Spleen (tissue), 11 donors: ENCODE measurements around the gene DNM1. TPM values are rescaled to one million over a fixed set of nuclear protein-coding genes. Genes with fewer than 3 reads are reported as not detected.
A peak's percentile ranks its signal among the peaks of the same experiment; 100 is the strongest.

ENCODE experiments used
- DNase-seq: peaks from one replicate; pipeline ENCODE4 v3.0.0-alpha.2; 2020
- H3K27ac ChIP-seq, 8 donors: fragments of 200-600 bp; sonication (generic) in 7 of 8; 1 replicate in 4 of 8; 2 replicates in 4 of 8; pipeline versions ENCODE4 v1.5.0 to v1.8.0; 2016 to 2021; ENCODE audit warnings: inconsistent platforms in 4 of 8, mild to moderate bottlenecking in 4 of 8, moderate library complexity in 1 of 8
- H3K27me3 ChIP-seq, 7 donors: fragments of 200-600 bp; sonication (generic) in 6 of 7; replicated peaks in 1 of 7; 1 replicate in 4 of 7; 2 replicates in 3 of 7; pipeline versions ENCODE4 v1.5.0 to v1.8.0; 2016 to 2021; ENCODE audit warnings: inconsistent platforms in 3 of 7, mild to moderate bottlenecking in 1 of 7
- H3K36me3 ChIP-seq, 6 donors: fragments of 200-600 bp; sonication (generic) in 5 of 6; 1 replicate in 4 of 6; 2 replicates in 2 of 6; pipeline versions ENCODE4 v1.5.0 to v1.8.0; 2016 to 2021; ENCODE audit warnings: inconsistent platforms in 2 of 6
- H3K4me1 ChIP-seq, 6 donors: fragments of 200-600 bp; sonication (generic) in 5 of 6; 1 replicate in 3 of 6; 2 replicates in 3 of 6; pipeline versions ENCODE4 v1.5.0 to v1.8.0; 2016 to 2021; ENCODE audit warnings: inconsistent platforms in 3 of 6
- H3K4me3 ChIP-seq, 8 donors: fragments of 200-600 bp; sonication (generic) in 7 of 8; 1 replicate in 4 of 8; 2 replicates in 4 of 8; pipeline versions ENCODE4 v1.5.0 to v1.8.0; 2016 to 2021; ENCODE audit warnings: inconsistent platforms in 4 of 8, mild to moderate bottlenecking in 4 of 8, moderate library complexity in 2 of 8
- H3K9me3 ChIP-seq, 8 donors: fragments of 200-600 bp; sonication (generic) in 7 of 8; 1 replicate in 4 of 8; 2 replicates in 4 of 8; pipeline versions ENCODE4 v1.5.0 to v1.8.0; 2016 to 2021; ENCODE audit warnings: inconsistent platforms in 4 of 8
- CTCF ChIP-seq, 11 experiments: fragments of 200-600 bp in 7 of 11; fragments of 450-650 bp in 4 of 11; sonication (generic) in 4 of 11; IDR thresholded peaks in 8 of 11; conservative IDR thresholded peaks in 3 of 11; 1 replicate in 7 of 11; 2 replicates in 4 of 11; pipeline versions ENCODE4 v1.4.0 to v1.8.0; 2016 to 2021; ENCODE audit warnings: antibody characterized with exemption in 11 of 11, inconsistent platforms in 4 of 11, mild to moderate bottlenecking in 1 of 11
- POLR2A ChIP-seq, 3 donors: fragments of 450-650 bp; IDR thresholded peaks; one replicate each; pipeline ENCODE4 v1.5.1; 2017; ENCODE audit warnings: antibody characterized with exemption in 3 of 3, mild to moderate bottlenecking in 1 of 3
- POLR2AphosphoS5 ChIP-seq, 3 donors: sonication (generic); formaldehyde crosslinking; IDR thresholded peaks; one replicate each; pipeline ENCODE4 v1.5.1; 2017; ENCODE audit warnings: antibody characterized with exemption in 3 of 3
- WGBS, 5 donors: extraction: QIAGEN DNeasy Blood & Tissue Kit in 3 of 5; methylation state at CpG; one replicate each; pipeline versions ENCODE4 v1.1.5 to v1.1.7; 2013 to 2018; 5-methylcytosine and 5-hydroxymethylcytosine counted together
- intact Hi-C: fragments of 100-400 bp; cut with DNase I; formaldehyde crosslinking; loops from one replicate; pipeline ENCODE4 v1.15.0; 2023; ENCODE audit warnings: low total_unique reads
- polyA plus RNA-seq, 3 donors: library from polyadenylated mRNA; stranded (reverse); fragments of 200-250 nt; gene quantifications; one replicate each; pipeline ENCODE4 v1.2.1, GENCODE V29; 2013
- total RNA-seq, 7 donors: library from RNA; depleted of rRNA in 3 of 7; stranded (reverse); fragments of >200 nt in 3 of 7; fragmentation: NEBNext Ultra II Directional in 4 of 7; extraction: Animal tissue kit (Norgen Biotek cat#: 25700) in 4 of 7; gene quantifications; one replicate each; pipeline versions ENCODE4 v1.1.0 to v1.2.1, GENCODE V29; 2016 to 2021
- donor health status: healthy with polysubstance abuse.
- donor health status: DM: no; HTN: no; CAD: no; lungs with moderate emphysema.
- donor health status: DM: no; HTN: no; CAD: no.
- donor health status: Bipolar disorder and iron deficiency.
- donor health status: healthy.
- donor health status: DM: no; HTN: no; CAD: no.
- donor health status: DM: yes; HTN: yes; CAD: no.

The DNM1 gene
- total and polyA plus RNA-seq, 10 donors: 0.42 to 3.6 (median 1.6) TPM

GRCh38 chr9:128271512-128271911 is 68.3 kb downstream of the DNM1 start:
- H3K27me3 ChIP-seq: no peaks in the 10 kb centered on the region
- H3K4me1 ChIP-seq: peaks cover 13 to 29% (median 21%) of the 10 kb centered on the region in 6 donors
- H3K27ac ChIP-seq: no peak overlapping the region
- WGBS, 5 donors: 84 to 94% (median 88%) methylated on average over 5 of the region's 5 CpGs
- no peak overlapping the region for H3K4me3 ChIP-seq
- DNase-seq: no peak
- no peak for TF ChIP-seq POLR2AphosphoS5 (IDR thresholded peaks at IDR 0.05)
- TF ChIP-seq POLR2A (IDR thresholded peaks at IDR 0.05): no peak
- no peak for TF ChIP-seq CTCF (IDR thresholded peaks at IDR 0.05 in 8 of 11, conservative IDR thresholded peaks at IDR 0.05 in 3 of 11)
- no peaks in the 10 kb centered on the region for H3K9me3 ChIP-seq
- peaks cover 0 to 73% (median 36%) of the 10 kb centered on the region in 6 donors for H3K36me3 ChIP-seq
- intact Hi-C loops: no loop called here

GRCh38 chr9:128274245-128274644 is 71.1 kb downstream of the DNM1 start:
- Histone ChIP-seq H3K36me3 (peaks cover 0 to 46% (median 25%) of the 10 kb centered on the region in 6 donors), H3K27me3 (no peaks in the 10 kb centered on the region), H3K27ac (peak overlapping the region in 1 of 8 donors; percentile 89), H3K9me3 (no peaks in the 10 kb centered on the region), H3K4me1 (peaks cover 14 to 54% (median 33%) of the 10 kb centered on the region in 6 donors), H3K4me3 (peak overlapping the region in 2 of 8 donors; percentile 80 to 88)
- WGBS, 5 donors: 70 to 83% (median 76%) methylated on average over 8 of the region's 8 CpGs
- intact Hi-C loops: no loop called here
- DNase-seq: no peak
- no peak for TF ChIP-seq POLR2AphosphoS5 (IDR thresholded peaks at IDR 0.05)
- no peak for TF ChIP-seq CTCF (IDR thresholded peaks at IDR 0.05 in 8 of 11, conservative IDR thresholded peaks at IDR 0.05 in 3 of 11)
- TF ChIP-seq POLR2A (IDR thresholded peaks at IDR 0.05): no peak

- Histone ChIP-seq H3K9me3 (no peaks in the 10 kb centered on the region), H3K36me3 (peaks cover 0 to 35% (median 25%) of the 10 kb centered on the region in 6 donors), H3K27ac (peak within 1 kb of the TSS; percentile 84 to 95 (median 89)), H3K4me1 (peaks cover 14 to 66% (median 37%) of the 10 kb centered on the region in 6 donors), H3K27me3 (no peaks in the 10 kb centered on the region), H3K4me3 (peak within 1 kb of the TSS; percentile 70 to 88 (median 80))
- no peak for DNase-seq
- intact Hi-C loops: no loop called here
- TF ChIP-seq POLR2A (IDR thresholded peaks at IDR 0.05) (peak in 1 of 3 donors; percentile 32), CTCF (IDR thresholded peaks at IDR 0.05 in 8 of 11, conservative IDR thresholded peaks at IDR 0.05 in 3 of 11) (no peak), POLR2AphosphoS5 (IDR thresholded peaks at IDR 0.05) (no peak)
- 1 to 2% (median 1%) methylated on average over 33 to 57 of the region's 57 CpGs for WGBS, 5 donors
These were observed 72.2 kb downstream of the DNM1 start, which contains the start of gene GOLGA2 for GRCh38 chr9:128275198-128276007. GOLGA2 (minus strand) TSS chr9:128276007; CDS start chr9:128275976, 31 bp downstream.

DNA sequence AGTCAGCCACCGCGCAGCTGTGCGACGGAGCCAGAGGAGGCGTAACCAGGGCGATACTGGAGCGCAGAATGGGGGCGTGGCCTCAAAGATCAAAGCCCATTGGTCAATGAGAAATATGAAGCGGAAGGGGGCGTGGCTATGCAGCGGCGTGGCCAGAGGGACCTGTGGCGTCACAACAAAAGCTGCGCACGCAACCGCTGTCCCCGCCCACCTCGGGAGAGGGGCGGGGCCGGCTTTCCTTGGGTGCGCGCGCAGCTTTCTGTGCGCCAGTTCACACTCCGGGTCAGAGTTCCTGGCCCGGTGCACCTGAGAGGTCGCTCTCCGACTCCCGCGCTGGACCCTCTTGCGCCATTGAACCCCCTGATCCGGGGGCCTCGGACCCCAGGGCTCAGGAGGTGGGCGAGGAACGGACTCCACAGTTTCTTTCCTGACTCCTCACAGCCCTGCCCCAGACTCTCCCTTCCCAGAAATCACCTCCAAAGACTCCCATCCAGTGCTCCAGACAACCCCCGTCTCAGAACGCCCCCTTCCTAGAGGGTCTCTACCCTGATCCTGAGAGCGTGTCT is 72.9 kb downstream of the DNM1 start, which contains the start of gene SWI5:
SWI5 (plus strand) TSS at position 269 of the 566 bp plus-strand sequence.
- H3K9me3 ChIP-seq: no peaks in the 10 kb centered on the region
- peaks cover 0 to 29% (median 20%) of the 10 kb centered on the region in 6 donors for H3K36me3 ChIP-seq
- 0% methylated on average over 25 to 38 of the region's 38 CpGs for WGBS, 5 donors
- no peaks in the 10 kb centered on the region for H3K27me3 ChIP-seq
- peak within 1 kb of the TSS; percentile 84 to 95 (median 89) for H3K27ac ChIP-seq
- intact Hi-C loops: no loop called here
- H3K4me1 ChIP-seq: peaks cover 14 to 68% (median 39%) of the 10 kb centered on the region in 6 donors
- TF ChIP-seq CTCF (IDR thresholded peaks at IDR 0.05 in 8 of 11, conservative IDR thresholded peaks at IDR 0.05 in 3 of 11): peak in 3 of 11 experiments; percentile 10 to 39 (median 16)
- TF ChIP-seq POLR2AphosphoS5 (IDR thresholded peaks at IDR 0.05): peak; percentile 98 to 99 (median 98)
- peak; percentile 70 to 94 (median 81) for TF ChIP-seq POLR2A (IDR thresholded peaks at IDR 0.05)
- peak; percentile 99 for DNase-seq
- H3K4me3 ChIP-seq: peak within 1 kb of the TSS; percentile 70 to 88 (median 80)
